Dermis blood vessel endothelial cell (primary cell): ENCODE measurements around the gene MAGI2. TPM values are rescaled to one million over a fixed set of nuclear protein-coding genes. Genes with fewer than 3 reads are reported as not detected.
"Not testable (repeated sequence)": the region's sequence is repeated elsewhere in the genome, so short reads cannot be mapped to it uniquely, and the experiment has no call there.

ENCODE experiments used
- DNase-seq: peaks from one replicate; pipeline ENCODE4 v3.0.0; 2010
- total RNA-seq: library from RNA; depleted of rRNA; stranded (reverse); fragments of >200 nt; gene quantifications from 2 replicates; pipeline ENCODE4 v1.2.3, GENCODE V29; 2014

The MAGI2 gene
- total RNA-seq, 1 donor from 2014 or later = 2.4 TPM

GRCh38 chr7:78523930-78524329 is 929.5 kb downstream of the MAGI2 start:
- DNase-seq = no peak

- no peak for DNase-seq
Observed at GRCh38 chr7:78521961-78522360, 931.5 kb downstream of the MAGI2 start.

- DNase-seq = no peak
Observed at GRCh38 chr7:78516450-78516849, 937.0 kb downstream of the MAGI2 start.

- no peak for DNase-seq
Observed at GRCh38 chr7:78514634-78515033, 938.8 kb downstream of the MAGI2 start.

GRCh38 chr7:78510580-78511188 is 942.8 kb downstream of the MAGI2 start:
- DNase-seq = no peak

- DNase-seq = not testable (repeated sequence)
Observed at GRCh38 chr7:78503301-78503700, 950.2 kb downstream of the MAGI2 start.

- no peak for DNase-seq
Observed at GRCh38 chr7:78501064-78501463, 952.4 kb downstream of the MAGI2 start.

- no peak for DNase-seq
Observed at GRCh38 chr7:78499971-78500370, 953.5 kb downstream of the MAGI2 start.

GRCh38 chr7:78499283-78499682 is 954.2 kb downstream of the MAGI2 start:
- no peak for DNase-seq

- DNase-seq = no peak
Observed at GRCh38 chr7:78497728-78498427, 955.6 kb downstream of the MAGI2 start.

GRCh38 chr7:78496096-78496630 is 957.3 kb downstream of the MAGI2 start:
- no peak for DNase-seq

GRCh38 chr7:78493401-78493800 is 960.1 kb downstream of the MAGI2 start:
- DNase-seq = no peak

GRCh38 chr7:78492146-78492545 is 961.3 kb downstream of the MAGI2 start:
- no peak for DNase-seq

GRCh38 chr7:78490524-78490923 is 962.9 kb downstream of the MAGI2 start:
- no peak for DNase-seq

- no peak for DNase-seq
Observed at GRCh38 chr7:78489476-78490240, 963.8 kb downstream of the MAGI2 start.

- no peak for DNase-seq
Observed at GRCh38 chr7:78487464-78487863, 966.0 kb downstream of the MAGI2 start.

GRCh38 chr7:78479348-78479747 is 974.1 kb downstream of the MAGI2 start:
- no peak for DNase-seq

- no peak for DNase-seq
Observed at GRCh38 chr7:78476851-78477405, 976.5 kb downstream of the MAGI2 start.

GRCh38 chr7:78473571-78474301 is 979.7 kb downstream of the MAGI2 start:
- DNase-seq = no peak

- DNase-seq = no peak
Observed at GRCh38 chr7:78473021-78473420, 980.4 kb downstream of the MAGI2 start.

GRCh38 chr7:78472519-78472918 is 980.9 kb downstream of the MAGI2 start:
- no peak for DNase-seq

- no peak for DNase-seq
Observed at GRCh38 chr7:78465894-78466293, 987.6 kb downstream of the MAGI2 start.
